GM19239 (cell line): Measurements from ENCODE around the gene MAP3K14.
A peak's percentile ranks its signal among the peaks of the same experiment; 100 is the strongest.
"Not testable (repeated sequence)": the region's sequence is repeated elsewhere in the genome, so short reads cannot be mapped to it uniquely, and the experiment has no call there.

Experiments used
- DNase-seq: peaks from one replicate; pipeline ENCODE4 v3.0.0; 2011; ENCODE audit warnings: low spot score; ENCODE audit not compliant: insufficient read length
- FAIRE-seq: peaks from 2 replicates; lab custom pipeline; 2011; peaks lifted over from hg19 to GRCh38; lab: Jason Lieb, UNC

The MAP3K14 gene

GRCh38 chr17:45305530-45306087 is 11.2 kb downstream of the MAP3K14 start:
- no peak for FAIRE-seq
- DNase-seq = no peak

GRCh38 chr17:45302649-45303173 is 14.1 kb downstream of the MAP3K14 start:
- DNase-seq = no peak

GRCh38 chr17:45302220-45302619 is 14.6 kb downstream of the MAP3K14 start:
- not testable (repeated sequence) for DNase-seq, FAIRE-seq

More at GRCh38 chr17:45302649-45303173, 14.1 kb downstream of the MAP3K14 start:
- FAIRE-seq = peak; percentile 99

GRCh38 chr17:45301674-45302073 is 15.1 kb downstream of the MAP3K14 start:
- peak; percentile 73 for FAIRE-seq
- DNase-seq = no peak

- DNase-seq (no peak), FAIRE-seq (peak; percentile 78)
Measured at GRCh38 chr17:45300060-45300751, 16.6 kb downstream of the MAP3K14 start.

GRCh38 chr17:45299361-45299760 is 17.5 kb downstream of the MAP3K14 start:
- DNase-seq = no peak
- FAIRE-seq = peak; percentile 91

GRCh38 chr17:45298546-45299285 is 18.1 kb downstream of the MAP3K14 start:
- peak; percentile 11 for FAIRE-seq
- DNase-seq = no peak

- DNase-seq = no peak
- FAIRE-seq = no peak
Measured at GRCh38 chr17:45296833-45297124, 20.0 kb downstream of the MAP3K14 start.

GRCh38 chr17:45296003-45296832 is 20.6 kb downstream of the MAP3K14 start:
- DNase-seq (no peak), FAIRE-seq (no peak)

GRCh38 chr17:45294506-45294905 is 22.3 kb downstream of the MAP3K14 start:
- DNase-seq (no peak), FAIRE-seq (no peak)

GRCh38 chr17:45293413-45294211 is 23.2 kb downstream of the MAP3K14 start:
- no peak for DNase-seq
- peak; percentile 18 for FAIRE-seq

GRCh38 chr17:45292696-45293412 is 24.0 kb downstream of the MAP3K14 start:
- FAIRE-seq (no peak), DNase-seq (no peak)

GRCh38 chr17:45291171-45291805 is 25.5 kb downstream of the MAP3K14 start:
- DNase-seq (no peak), FAIRE-seq (peak; percentile 39)

GRCh38 chr17:45290269-45290765 is 26.5 kb downstream of the MAP3K14 start:
- no peak for FAIRE-seq
- DNase-seq = no peak

- FAIRE-seq (no peak), DNase-seq (no peak)
Measured at GRCh38 chr17:45289301-45290268, 27.2 kb downstream of the MAP3K14 start.

GRCh38 chr17:45288825-45289224 is 28.0 kb downstream of the MAP3K14 start:
- no peak for DNase-seq
- no peak for FAIRE-seq
